ENCODE data around the gene WLS. TPM values are rescaled to one million over a fixed set of nuclear protein-coding genes. Genes with fewer than 3 reads are reported as not detected.

The WLS gene
- total and polyA plus RNA-seq, 10 of the 15 experiments (the other 5 are each of a cell fraction or from before 2014, with no cell fraction given), result 0.04 to 0.36 TPM; not detected in 8

GRCh38 chr1:68213843-68214242, 18.5 kb downstream of the WLS start:
- H3K27ac ChIP-seq (ENCODE audit: control insufficient read depth, insufficient read depth), result no peak overlapping the region
- intact Hi-C loops (cut with micrococcal nuclease; ENCODE audit: unreplicated experiment), result loop anchor here (5.0 kb wide), 1 partner anchor 92 kb away; no protein-coding TSS in a partner anchor
- no peaks in the 10 kb centered on the region for H4K20me1 ChIP-seq (ENCODE audit: control insufficient read depth, insufficient read depth)
- H3K36me3 ChIP-seq (ENCODE audit: control insufficient read depth in 2 of 2, insufficient read depth in 2 of 2, low read length in 1 of 2), result no peaks in the 10 kb centered on the region
- ChIA-PET RAD21 (ENCODE audit: unreplicated experiment) (no interaction called here), CTCF (interaction anchor here (1.2 kb wide), 1 partner anchor 93 kb away, joined by 4 read pairs; no protein-coding TSS in a partner anchor), SMC1A (ENCODE audit: uncharacterized antibody, unreplicated experiment) (interaction anchor here (1.2 kb wide), 1 partner anchor 253 kb away, joined by 3 read pairs; no protein-coding TSS in a partner anchor), POLR2A (no interaction called here)
- no peak for FAIRE-seq
- H3K9me3 ChIP-seq (replicated peaks; ENCODE audit: control insufficient read depth, insufficient read depth, low read length), result no peaks in the 10 kb centered on the region
- no peak for TF ChIP-seq REST (IDR thresholded peaks at IDR 0.05; ENCODE audit: low read depth, low read length)
- no peak for TF ChIP-seq MYC (IDR thresholded peaks at IDR 0.05; ENCODE audit: insufficient read depth, insufficient read length, insufficient replicate concordance, low read length, severe bottlenecking)
- no peaks in the 10 kb centered on the region; a peak in 2 of 4 replicates for H3K27me3 ChIP-seq (replicated peaks in 1 of 2; ENCODE audit: control insufficient read depth in 2 of 2, insufficient read depth in 2 of 2, low read length in 1 of 2)
- no peak overlapping the region for H3K4me2 ChIP-seq (ENCODE audit: control insufficient read depth, insufficient read depth)
- no peak overlapping the region for H3K4me3 ChIP-seq
- no peaks in the 10 kb centered on the region for H3K79me2 ChIP-seq (ENCODE audit: control insufficient read depth, insufficient read depth, low read length)
- H3K4me1 ChIP-seq (ENCODE audit: control insufficient read depth, insufficient read depth, low read length), result no peaks in the 10 kb centered on the region
- DNase-seq (ENCODE audit: low read depth, low spot score), result no peak
- ATAC-seq, result no peak
- no peak overlapping the region; the same call in 1 of the 2 replicates for H2AFZ ChIP-seq (ENCODE audit: control insufficient read depth, low read depth, low read length)
- H3K9ac ChIP-seq (ENCODE audit: control insufficient read depth, insufficient read depth, low read length), result no peak overlapping the region
- in situ Hi-C loops (cut with MboI), result no loop called here
- BruUV-seq (replicated peaks), result no TSS peak
- WGBS (ENCODE audit: insufficient coverage, insufficient replicate concordance, low lambda C conversion rate, missing lambda C conversion rate), result 7% methylated on average over 5 of the region's 5 CpGs

Data from GM12878 (cell line).